ENCODE results near the gene SAC3D1.
"Not testable (repeated sequence)": the region's sequence is repeated elsewhere in the genome, so short reads cannot be mapped to it uniquely, and the experiment has no call there.

The SAC3D1 gene

GRCh38 chr11:64998690-64999431 is 42.1 kb upstream of the SAC3D1 start:
- Histone ChIP-seq H3K4me3 (ENCODE audit: low read depth, low read length) (no peak overlapping the region), H3K36me3 (no peaks in the 10 kb centered on the region), H3K9me3 (no peaks in the 10 kb centered on the region), H3K27me3 (no peaks in the 10 kb centered on the region), H3K4me1 (no peaks in the 10 kb centered on the region)
- DNase-seq = no peak
- no peak for TF ChIP-seq CTCF (IDR thresholded peaks at IDR 0.05; ENCODE audit: low read depth, low read length)

GRCh38 chr11:64999478-64999877 is 41.5 kb upstream of the SAC3D1 start:
- Histone ChIP-seq H3K36me3 (no peaks in the 10 kb centered on the region), H3K4me3 (ENCODE audit: low read depth, low read length) (no peak overlapping the region), H3K9me3 (no peaks in the 10 kb centered on the region), H3K4me1 (no peaks in the 10 kb centered on the region), H3K27me3 (no peaks in the 10 kb centered on the region)
- DNase-seq = no peak
- TF ChIP-seq CTCF (IDR thresholded peaks at IDR 0.05; ENCODE audit: low read depth, low read length) = no peak

- no peaks in the 10 kb centered on the region for H3K9me3 ChIP-seq
- no peak for TF ChIP-seq CTCF (IDR thresholded peaks at IDR 0.05; ENCODE audit: low read depth, low read length)
- no peaks in the 10 kb centered on the region for H3K36me3 ChIP-seq
- DNase-seq = no peak
- H3K4me3 ChIP-seq (ENCODE audit: low read depth, low read length) = no peak overlapping the region
- no peaks in the 10 kb centered on the region for H3K27me3 ChIP-seq
- H3K4me1 ChIP-seq = no peaks in the 10 kb centered on the region
These were observed 38.3 kb upstream of the SAC3D1 start for GRCh38 chr11:65002706-65003105.

GRCh38 chr11:65003282-65003681 is 37.7 kb upstream of the SAC3D1 start:
- Histone ChIP-seq H3K9me3 (no peaks in the 10 kb centered on the region), H3K27me3 (no peaks in the 10 kb centered on the region), H3K36me3 (no peaks in the 10 kb centered on the region), H3K4me3 (ENCODE audit: low read depth, low read length) (no peak overlapping the region), H3K4me1 (no peaks in the 10 kb centered on the region)
- DNase-seq = no peak
- no peak for TF ChIP-seq CTCF (IDR thresholded peaks at IDR 0.05; ENCODE audit: low read depth, low read length)

DNA sequence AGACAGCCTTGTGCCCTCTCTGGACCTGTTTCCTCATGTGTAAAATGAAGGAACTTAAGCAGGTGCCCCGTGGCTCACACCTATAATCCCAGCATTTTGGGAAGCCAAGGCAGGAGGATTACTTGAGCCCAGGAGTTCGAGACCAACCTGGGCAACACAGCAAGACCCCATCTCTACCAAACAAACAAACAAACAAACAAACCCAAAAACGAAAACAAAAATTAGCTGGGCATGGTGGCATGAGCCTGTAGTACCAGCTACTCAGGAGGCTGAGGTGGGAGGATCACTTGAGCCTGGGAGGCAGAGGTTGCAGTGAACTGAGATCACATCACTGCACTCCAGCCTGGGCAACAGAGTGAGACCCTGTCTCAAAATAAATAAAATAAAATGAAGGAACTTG is 37.0 kb upstream of the SAC3D1 start:
- not testable (repeated sequence) for H3K4me3 ChIP-seq (ENCODE audit: low read depth, low read length); H3K9me3 ChIP-seq; H3K4me1 ChIP-seq; H3K27me3 ChIP-seq; DNase-seq; H3K36me3 ChIP-seq

DNA sequence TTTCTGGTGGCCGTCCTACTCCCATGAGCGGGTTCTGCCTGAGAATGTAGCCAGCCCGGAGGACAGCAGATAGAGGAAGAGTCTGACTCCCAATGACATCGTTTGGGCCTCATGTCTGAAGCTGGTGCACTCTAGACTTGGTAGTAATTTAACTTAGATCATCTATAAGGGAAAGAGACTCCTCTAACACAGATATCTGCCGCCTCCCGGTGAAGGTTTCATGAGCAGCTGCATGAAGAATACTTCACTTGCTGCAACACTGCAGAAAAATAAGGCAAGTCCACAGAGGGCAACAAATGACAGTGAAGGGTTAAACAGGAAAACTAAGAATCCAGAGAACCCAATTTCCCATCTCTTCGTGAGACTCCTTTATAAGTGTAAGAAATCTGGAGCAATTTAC is 33.0 kb upstream of the SAC3D1 start:
- H3K4me1 ChIP-seq = no peaks in the 10 kb centered on the region
- no peak overlapping the region for H3K4me3 ChIP-seq (ENCODE audit: low read depth, low read length)
- no peak for TF ChIP-seq CTCF (IDR thresholded peaks at IDR 0.05; ENCODE audit: low read depth, low read length)
- no peaks in the 10 kb centered on the region for H3K36me3 ChIP-seq
- no peaks in the 10 kb centered on the region for H3K9me3 ChIP-seq
- no peak for DNase-seq
- no peaks in the 10 kb centered on the region for H3K27me3 ChIP-seq

All from BE2C (cell line).